Stomach (tissue), 4 donors: ENCODE data around the gene BBX.

Experiments used
- CTCF ChIP-seq, 7 experiments: fragments of 450-650 bp in 4 of 7; fragments of 200-600 bp in 3 of 7; sonication (generic) in 3 of 7; IDR thresholded peaks; one replicate each; pipeline ENCODE4 v1.5.1; 2016 to 2019; ENCODE audit warnings: antibody characterized with exemption in 7 of 7, control low read depth in 2 of 7, mild to moderate bottlenecking in 1 of 7
- EP300 ChIP-seq: sonication (generic); formaldehyde crosslinking; IDR thresholded peaks from one replicate; pipeline ENCODE4 v1.6.1; 2017; ENCODE audit warnings: antibody characterized with exemption

- TF ChIP-seq CTCF (IDR thresholded peaks at IDR 0.05) (no peak), EP300 (no peak)
These were observed 290.3 kb downstream of the BBX start for GRCh38 chr3:107813026-107813425.
